Measurements from ENCODE around the gene RASGRP4. TPM values are rescaled to one million over a fixed set of nuclear protein-coding genes. Genes with fewer than 3 reads are reported as not detected.

RASGRP4 gene
- total RNA-seq, 2 donors from 2014 or later, result 1.8 to 3.6 TPM

DNA sequence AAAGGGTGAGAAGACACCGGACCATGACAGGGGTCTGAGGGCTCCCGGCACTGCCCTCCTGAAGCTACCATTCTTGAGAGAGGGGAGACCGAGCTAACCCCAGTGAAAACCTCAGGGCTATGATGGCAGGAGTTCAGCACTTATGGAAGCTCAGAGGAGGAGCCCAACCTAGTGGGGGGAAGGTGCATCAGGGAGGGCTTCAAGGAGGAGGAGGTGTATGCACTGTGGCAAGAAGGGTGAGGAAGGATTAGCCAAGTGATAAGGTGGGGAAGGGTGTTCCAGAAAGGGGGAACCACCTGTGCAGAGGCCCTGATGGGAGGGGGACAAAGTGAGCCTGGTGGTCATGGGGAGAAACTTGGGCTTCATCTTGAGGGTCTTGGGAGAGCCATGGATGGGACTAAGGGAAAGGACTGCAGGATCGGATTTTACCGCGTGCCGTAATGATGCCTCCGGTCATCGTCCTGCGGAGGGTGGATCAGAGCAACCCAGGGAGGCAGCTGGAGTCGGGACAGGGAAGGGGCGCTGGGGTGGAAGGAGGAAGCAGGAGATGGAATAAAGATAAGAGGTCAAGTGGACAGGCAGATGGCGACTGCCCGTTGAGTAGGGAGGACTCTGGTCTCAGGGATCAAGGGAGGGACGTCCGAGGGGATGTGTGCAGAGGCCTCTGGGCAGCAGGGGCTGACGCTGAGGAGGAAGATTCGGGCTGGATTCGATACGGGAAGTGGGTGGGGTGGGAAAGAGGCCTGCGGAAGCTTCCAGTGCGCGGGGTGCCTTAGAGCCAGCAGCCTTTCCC lies 65.0 kb downstream of the RASGRP4 start:
- ATAC-seq (peak in 1 of 2 donors; percentile 9), DNase-seq (no peak)
- intact Hi-C loops (cut with DNase I), result no loop called here

DNA sequence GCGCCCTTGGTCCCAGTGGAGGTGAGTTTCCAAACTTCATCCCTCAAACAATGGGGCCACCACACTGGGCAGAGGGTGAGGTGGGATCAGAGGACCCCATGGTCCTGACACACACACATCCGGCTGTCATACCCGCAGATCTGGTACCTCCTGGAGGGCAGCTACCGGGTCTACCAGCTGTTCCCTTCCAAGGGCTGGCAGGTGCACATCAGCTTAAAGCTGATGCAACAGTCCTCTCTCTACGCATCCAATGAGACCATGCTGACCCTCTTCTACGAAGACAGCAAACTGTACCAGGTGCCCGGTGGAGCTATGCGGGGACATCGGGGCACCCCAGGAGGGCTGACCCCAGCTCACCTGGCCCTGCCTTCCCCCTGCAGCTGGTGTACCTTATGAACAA lies 65.7 kb downstream of the RASGRP4 start:
- intact Hi-C loops (cut with DNase I), result no loop called here
- DNase-seq, result no peak
- no peak for ATAC-seq

DNA sequence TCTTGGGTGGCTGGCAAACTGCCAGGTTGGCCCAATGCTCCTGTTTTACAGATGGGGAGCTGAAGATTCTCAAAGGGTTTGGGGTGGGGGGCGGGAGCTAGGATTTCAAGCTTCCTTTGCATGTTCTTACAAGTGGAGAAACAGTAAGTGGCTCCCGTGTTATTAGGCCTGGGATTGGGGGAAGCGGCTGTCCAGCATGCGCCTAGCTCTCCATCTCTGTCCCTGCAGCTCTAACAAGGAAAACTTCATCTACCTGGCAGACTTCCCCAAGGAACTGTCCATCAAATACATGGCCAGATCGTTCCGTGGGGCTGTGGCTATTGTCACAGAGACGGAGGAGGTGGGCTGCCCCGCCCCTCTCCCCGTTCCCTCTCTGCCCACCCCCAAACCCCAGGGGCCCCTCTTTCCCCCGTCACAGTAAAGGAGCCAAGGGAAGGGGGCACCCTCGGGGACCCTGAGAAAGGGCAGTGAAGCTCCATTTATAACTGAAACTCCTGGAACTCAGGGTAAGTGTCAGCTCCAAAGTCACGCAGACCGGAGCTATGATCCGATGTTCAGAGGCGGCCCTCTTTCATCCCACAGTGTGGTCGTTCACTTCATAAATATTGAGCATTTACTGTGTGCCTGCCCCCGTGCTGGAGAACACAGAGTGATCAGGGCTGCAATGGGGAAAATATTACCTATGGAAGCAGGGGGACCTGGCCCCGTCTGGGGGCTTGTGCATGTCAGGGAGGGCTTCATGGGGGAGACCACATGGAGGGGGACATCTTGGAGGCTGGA lies 66.6 kb downstream of the RASGRP4 start:
- intact Hi-C loops (cut with DNase I), result no loop called here
- ATAC-seq, result no peak
- no peak for DNase-seq

Other genes starting within 250 kb of the RASGRP4 start
- gene DPF1, start 202.0 kb downstream of the RASGRP4 start, total RNA-seq, result under 1 TPM in 1 of 2 donors, not detected in 1; 0.26 TPM
- 10 to 100 TPM; 34.4 to 67.0 TPM for gene PPP1R14A, start 169.8 kb downstream of the RASGRP4 start, total RNA-seq
- gene SPINT2, start 161.6 kb downstream of the RASGRP4 start, total RNA-seq, result 10 to 100 TPM in 1 of 2 donors, 1 to 10 TPM in 1; 8.6 to 13.6 TPM
- gene C19orf33, start 122.0 kb downstream of the RASGRP4 start, total RNA-seq, result 1 to 10 TPM; 2.1 to 5.9 TPM
- 10 to 100 TPM; 24.2 to 31.5 TPM for gene YIF1B, start 110.3 kb downstream of the RASGRP4 start, total RNA-seq
- 1 to 10 TPM; 2.7 to 5.5 TPM for gene KCNK6, start 106.4 kb downstream of the RASGRP4 start, total RNA-seq
- 1 to 10 TPM in 1 of 2 donors, under 1 TPM in 1; 0.91 to 1.9 TPM for gene CATSPERG, start 90.4 kb downstream of the RASGRP4 start, total RNA-seq
- 100 to 1,000 TPM; 216 to 290 TPM for gene PSMD8, start 51.6 kb downstream of the RASGRP4 start, total RNA-seq
- gene GGN, start 38.2 kb downstream of the RASGRP4 start, total RNA-seq, result under 1 TPM; 0.15 to 0.34 TPM
- 1 to 10 TPM in 1 of 2 donors, under 1 TPM in 1; 0.24 to 3.2 TPM for gene SPRED3, start 37.5 kb downstream of the RASGRP4 start, total RNA-seq
- 10 to 100 TPM; 12.6 to 13.7 TPM for gene FAM98C, start 23.1 kb downstream of the RASGRP4 start, total RNA-seq
- 1 to 10 TPM; 1.3 to 3.0 TPM for gene RYR1, start 7.5 kb upstream of the RASGRP4 start, total RNA-seq
- 1 to 10 TPM; 3.1 TPM for gene MAP4K1, start 191.7 kb upstream of the RASGRP4 start, total RNA-seq
- 100 to 1,000 TPM; 515 to 563 TPM for gene EIF3K, start 193.0 kb upstream of the RASGRP4 start, total RNA-seq
- 100 to 1,000 TPM; 160 to 333 TPM for gene ACTN4, start 221.4 kb upstream of the RASGRP4 start, total RNA-seq